Mesodermal cell (in vitro differentiated cells): ENCODE results near the gene ROMO1.
"Not testable (repeated sequence)": the region's sequence is repeated elsewhere in the genome, so short reads cannot be mapped to it uniquely, and the experiment has no call there.

ENCODE experiments used
- H3K27ac ChIP-seq: 2 replicates; pipeline ENCODE4 v1.7.0; 2013; ENCODE audit warnings: mild to moderate bottlenecking, low read depth, low read length, moderate library complexity; ENCODE audit not compliant: severe bottlenecking
- H3K36me3 ChIP-seq: 2 replicates; pipeline ENCODE4 v1.7.1; 2013; ENCODE audit warnings: mild to moderate bottlenecking, low read length, moderate library complexity; ENCODE audit not compliant: control insufficient read depth, insufficient read depth
- H3K4me1 ChIP-seq: one replicate; pipeline ENCODE4 v1.7.1; 2013; ENCODE audit warnings: mild to moderate bottlenecking, low read length; ENCODE audit not compliant: insufficient read depth, control insufficient read depth, poor library complexity, severe bottlenecking
- H3K4me3 ChIP-seq: 2 replicates; pipeline ENCODE4 v1.7.0; 2013; ENCODE audit warnings: low read length, control low read depth, mild to moderate bottlenecking; ENCODE audit not compliant: insufficient read depth, poor library complexity, severe bottlenecking; ENCODE audit errors: extremely low read depth
- H3K9me3 ChIP-seq: 2 replicates; pipeline ENCODE4 v1.7.1; 2013; ENCODE audit warnings: mild to moderate bottlenecking, low read length, moderate library complexity; ENCODE audit not compliant: control insufficient read depth
- WGBS, 2 experiments: methylation state at CpG; one replicate each; pipeline ENCODE4 v1.1.5; 2013; ENCODE audit warnings: missing lambda C conversion rate in 2 of 2; ENCODE audit not compliant: insufficient coverage in 2 of 2; 5-methylcytosine and 5-hydroxymethylcytosine counted together

ROMO1 gene

GRCh38 chr20:35711588-35712209 is 12.5 kb downstream of the ROMO1 start:
- no peaks in the 10 kb centered on the region for H3K9me3 ChIP-seq
- H3K27ac ChIP-seq, result no peak overlapping the region
- no peak overlapping the region for H3K4me3 ChIP-seq
- WGBS, 2 experiments, result 100% methylated on average over 1 of the region's 6 CpGs; no CpG with 5 or more reads in 1 of the 2 experiments
- H3K4me1 ChIP-seq, result no peaks in the 10 kb centered on the region
- peaks cover 76% of the 10 kb centered on the region for H3K36me3 ChIP-seq

DNA sequence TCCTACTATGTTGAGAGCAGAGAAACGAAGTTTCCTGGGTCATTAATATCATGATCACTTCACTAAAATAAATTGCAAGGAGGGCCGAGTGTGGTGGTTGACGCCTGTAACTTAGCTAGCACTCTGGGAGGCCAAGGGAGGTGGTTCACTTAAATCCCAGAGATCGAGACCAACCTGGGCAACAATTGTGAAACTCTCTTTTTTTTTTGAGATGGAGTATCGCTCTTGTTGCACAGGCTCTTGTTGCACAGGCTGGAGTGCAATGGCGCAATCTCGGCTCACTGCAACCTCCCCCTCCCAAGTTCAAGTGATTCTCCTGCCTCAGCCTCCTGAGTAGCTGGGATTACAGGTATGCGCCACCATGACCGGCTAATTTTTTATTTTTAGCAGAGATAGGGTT is 13.9 kb downstream of the ROMO1 start:
- H3K27ac ChIP-seq, H3K4me3 ChIP-seq, H3K4me1 ChIP-seq, H3K9me3 ChIP-seq: not testable (repeated sequence)
- H3K36me3 ChIP-seq, result peaks cover 81% of the 10 kb centered on the region
- 88 to 92% methylated on average over 4 of the region's 9 CpGs for WGBS, 2 experiments

GRCh38 chr20:35714127-35714526 is 14.9 kb downstream of the ROMO1 start:
- H3K4me1 ChIP-seq, result no peaks in the 10 kb centered on the region
- no peaks in the 10 kb centered on the region for H3K9me3 ChIP-seq
- H3K36me3 ChIP-seq, result peaks cover 91% of the 10 kb centered on the region
- no peak overlapping the region for H3K4me3 ChIP-seq
- WGBS, 2 experiments, result 100% methylated on average over 3 to 4 of the region's 4 CpGs
- H3K27ac ChIP-seq, result no peak overlapping the region

DNA sequence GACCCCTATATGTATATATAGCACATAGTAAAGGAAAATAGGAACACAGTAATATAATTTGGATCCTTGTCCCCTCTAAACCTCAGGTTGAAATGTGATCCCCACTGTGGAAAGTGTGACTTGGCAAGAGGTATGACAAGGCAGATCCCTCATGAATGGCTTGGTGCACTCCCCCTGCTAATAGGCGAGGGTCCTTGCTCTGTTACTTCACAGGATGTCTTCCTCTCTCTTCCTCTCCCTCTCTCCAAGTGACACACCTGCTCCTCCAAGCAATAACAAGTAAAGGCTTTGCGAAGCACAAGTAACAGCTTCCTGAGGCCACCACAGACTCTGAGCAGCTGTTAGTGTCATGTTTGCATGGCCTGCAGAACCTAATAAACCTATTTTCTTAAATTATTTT is 16.4 kb downstream of the ROMO1 start:
- H3K27ac ChIP-seq, result no peak overlapping the region
- peaks cover 98% of the 10 kb centered on the region for H3K36me3 ChIP-seq
- H3K4me3 ChIP-seq, result no peak overlapping the region
- H3K4me1 ChIP-seq, result no peaks in the 10 kb centered on the region
- WGBS, 2 experiments, result 80 to 100% methylated on average over 1 of the region's 2 CpGs
- no peaks in the 10 kb centered on the region for H3K9me3 ChIP-seq

DNA sequence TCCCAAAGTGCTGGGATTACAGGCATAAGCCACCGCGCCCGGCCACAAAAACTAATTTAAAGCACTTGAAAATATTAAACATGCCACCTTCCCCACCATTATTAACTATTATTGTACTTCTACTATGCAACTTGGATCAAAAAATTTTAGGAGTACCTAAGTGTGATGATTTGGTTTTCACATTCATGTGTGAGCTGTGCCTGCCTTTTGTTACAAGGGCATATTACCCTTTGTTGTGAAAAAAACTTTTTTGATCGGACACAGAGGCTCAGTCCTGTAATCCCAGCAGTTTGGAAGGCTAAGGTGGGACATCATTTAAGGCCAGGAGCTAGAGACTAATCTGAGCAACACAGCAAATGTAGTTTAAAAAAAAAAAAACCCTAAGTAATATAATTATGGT is 17.1 kb downstream of the ROMO1 start:
- peaks cover 99% of the 10 kb centered on the region for H3K36me3 ChIP-seq
- no peaks in the 10 kb centered on the region for H3K9me3 ChIP-seq
- H3K27ac ChIP-seq, result no peak overlapping the region
- H3K4me3 ChIP-seq, result no peak overlapping the region
- no peaks in the 10 kb centered on the region for H3K4me1 ChIP-seq
- 90 to 100% methylated on average over 1 to 2 of the region's 4 CpGs for WGBS, 2 experiments

DNA sequence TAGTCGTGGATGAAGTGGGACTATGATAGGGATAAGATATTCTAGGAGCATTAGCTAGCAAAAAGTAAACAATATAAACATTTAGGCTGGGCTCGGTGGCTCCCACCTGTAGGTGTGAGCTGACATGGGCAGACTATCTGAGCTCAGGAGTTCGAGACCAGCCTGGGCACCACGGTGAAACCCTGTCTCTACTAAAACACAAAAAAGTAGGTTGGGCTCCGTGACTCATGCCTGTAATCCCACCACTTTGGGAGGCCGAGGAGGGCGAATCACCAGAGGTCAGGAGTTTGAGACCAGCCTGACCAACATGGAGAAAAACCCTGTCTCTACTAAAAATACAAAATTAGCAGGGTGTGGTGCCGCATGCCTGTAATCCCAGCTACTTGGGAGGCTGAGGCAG is 19.1 kb downstream of the ROMO1 start:
- H3K4me1 ChIP-seq, H3K4me3 ChIP-seq, H3K9me3 ChIP-seq, H3K27ac ChIP-seq: not testable (repeated sequence)
- 78 to 100% methylated on average over 3 to 6 of the region's 8 CpGs for WGBS, 2 experiments
- peaks cover 98% of the 10 kb centered on the region for H3K36me3 ChIP-seq

DNA sequence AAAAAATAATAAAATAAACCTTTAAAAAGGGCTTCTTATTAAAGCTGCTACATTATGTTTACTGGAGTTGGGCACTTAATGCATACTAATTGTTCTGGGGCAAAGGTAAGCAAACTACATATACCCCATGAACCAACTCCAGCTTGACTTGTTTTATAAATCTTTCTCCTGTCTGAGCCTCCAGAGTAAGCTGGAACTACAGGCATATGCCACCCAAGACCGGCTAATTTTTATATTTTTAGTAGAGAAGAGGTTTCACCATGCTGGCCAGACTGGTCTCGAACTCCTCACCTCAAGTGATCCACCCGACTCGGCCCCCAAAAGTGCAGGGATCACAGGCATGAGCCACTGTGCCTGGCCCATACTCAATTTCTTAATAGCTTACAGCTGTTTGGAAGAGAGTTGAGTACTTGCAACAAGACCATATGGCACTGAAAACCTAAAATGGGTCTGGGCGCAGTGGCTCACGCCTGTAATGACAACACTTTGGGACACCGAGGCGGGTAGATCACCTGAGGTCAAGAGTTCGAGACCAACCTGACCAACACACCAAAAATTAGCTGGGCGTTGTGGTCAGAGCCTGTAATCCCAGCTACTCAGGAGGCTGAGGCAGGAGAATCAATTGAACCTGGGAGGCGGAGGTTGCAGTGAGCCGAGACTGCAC is 19.9 kb downstream of the ROMO1 start:
- WGBS, 2 experiments, result 93 to 98% methylated on average over 11 of the region's 12 CpGs
- H3K36me3 ChIP-seq, result peaks cover 98% of the 10 kb centered on the region
- no peak overlapping the region for H3K27ac ChIP-seq
- no peak overlapping the region for H3K4me3 ChIP-seq
- H3K9me3 ChIP-seq, result no peaks in the 10 kb centered on the region
- H3K4me1 ChIP-seq, result no peaks in the 10 kb centered on the region

DNA sequence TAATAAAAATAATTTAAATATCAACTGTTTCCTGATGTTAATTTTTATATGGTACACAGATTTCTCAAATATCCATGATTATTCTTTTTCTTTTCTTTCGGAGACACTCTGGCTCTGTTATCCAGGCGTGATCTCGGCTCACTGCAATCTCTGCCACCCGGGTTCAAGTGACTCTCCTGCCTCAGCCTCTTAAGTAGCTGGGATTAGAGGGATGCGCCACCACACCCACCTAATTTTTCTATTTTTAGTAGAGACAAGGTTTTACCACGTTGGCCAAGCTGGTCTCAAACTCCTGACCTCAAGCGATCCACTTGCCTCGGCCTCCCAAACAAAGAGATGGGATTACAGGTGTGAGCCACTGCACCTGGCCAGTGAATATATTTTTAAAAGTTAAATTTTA is 20.5 kb downstream of the ROMO1 start:
- no peaks in the 10 kb centered on the region for H3K9me3 ChIP-seq
- H3K4me3 ChIP-seq, result no peak overlapping the region
- peaks cover 98% of the 10 kb centered on the region for H3K36me3 ChIP-seq
- no peaks in the 10 kb centered on the region for H3K4me1 ChIP-seq
- WGBS, 2 experiments, result 92 to 100% methylated on average over 3 to 5 of the region's 8 CpGs
- no peak overlapping the region for H3K27ac ChIP-seq

- H3K27ac ChIP-seq, result no peak overlapping the region
- no peak overlapping the region for H3K4me3 ChIP-seq
- no peaks in the 10 kb centered on the region for H3K4me1 ChIP-seq
- no peaks in the 10 kb centered on the region for H3K9me3 ChIP-seq
- WGBS, 2 experiments, result 95 to 96% methylated on average over 13 of the region's 13 CpGs
- H3K36me3 ChIP-seq, result peaks cover 98% of the 10 kb centered on the region
Observed at GRCh38 chr20:35720165-35721123, 21.2 kb downstream of the ROMO1 start.

- 100% methylated on average over 2 to 3 of the region's 3 CpGs for WGBS, 2 experiments
- no peaks in the 10 kb centered on the region for H3K4me1 ChIP-seq
- H3K4me3 ChIP-seq, result no peak overlapping the region
- H3K36me3 ChIP-seq, result peaks cover 98% of the 10 kb centered on the region
- H3K9me3 ChIP-seq, result no peaks in the 10 kb centered on the region
- no peak overlapping the region for H3K27ac ChIP-seq
Observed at GRCh38 chr20:35721219-35721618, 22.0 kb downstream of the ROMO1 start.
